Measurements from ENCODE around the gene DTX3.
"Not testable (repeated sequence)": the region's sequence is repeated elsewhere in the genome, so short reads cannot be mapped to it uniquely, and the experiment has no call there.

DTX3 gene

GRCh38 chr12:57632073-57632957 is 27.7 kb downstream of the DTX3 start:
- DNase-seq (ENCODE audit: low read depth): no peak

- DNase-seq (ENCODE audit: low read depth): peak; percentile 28
Observed at GRCh38 chr12:57632958-57633840, 28.6 kb downstream of the DTX3 start, which contains the start of gene B4GALNT1. Gene B4GALNT1 (minus strand): TSS chr12:57633201. CDS start chr12:57632132, 1,069 bp downstream.

GRCh38 chr12:57636731-57637130 is 32.1 kb downstream of the DTX3 start:
- not testable (repeated sequence) for DNase-seq (ENCODE audit: low read depth)

- no peak for DNase-seq (ENCODE audit: low read depth)
Observed at GRCh38 chr12:57637364-57637763, 32.7 kb downstream of the DTX3 start.

- no peak for DNase-seq (ENCODE audit: low read depth)
Observed at GRCh38 chr12:57638096-57638495, 33.5 kb downstream of the DTX3 start.

GRCh38 chr12:57640175-57641042 is 35.8 kb downstream of the DTX3 start:
- no peak for DNase-seq (ENCODE audit: low read depth)

- no peak for DNase-seq (ENCODE audit: low read depth)
Observed at GRCh38 chr12:57641699-57642442, 37.2 kb downstream of the DTX3 start.

- peak; percentile 32 for DNase-seq (ENCODE audit: low read depth)
Observed at GRCh38 chr12:57645990-57646658, 41.5 kb downstream of the DTX3 start.

GRCh38 chr12:57646659-57647049 is 42.0 kb downstream of the DTX3 start:
- not testable (repeated sequence) for DNase-seq (ENCODE audit: low read depth)

GRCh38 chr12:57654042-57654441 is 49.4 kb downstream of the DTX3 start:
- DNase-seq (ENCODE audit: low read depth): no peak

- no peak for DNase-seq (ENCODE audit: low read depth)
Observed at GRCh38 chr12:57655541-57656240, 51.1 kb downstream of the DTX3 start.

GRCh38 chr12:57656408-57656807 is 51.8 kb downstream of the DTX3 start:
- not testable (repeated sequence) for DNase-seq (ENCODE audit: low read depth)

GRCh38 chr12:57657744-57658143 is 53.1 kb downstream of the DTX3 start:
- peak; percentile 32 for DNase-seq (ENCODE audit: low read depth)

- DNase-seq (ENCODE audit: low read depth): no peak
Observed at GRCh38 chr12:57658890-57659289, 54.3 kb downstream of the DTX3 start.

Measured in amniotic epithelial cell (primary cell).